ENCODE results near the gene ZNF76. TPM values are rescaled to one million over a fixed set of nuclear protein-coding genes. Genes with fewer than 3 reads are reported as not detected.

The ZNF76 gene
- total and polyA plus RNA-seq, 9 of the 15 experiments (the other 6 are each of a cell fraction or from before 2014, with no cell fraction given) = 1.2 to 17.8 (median 10.7) TPM

DNA sequence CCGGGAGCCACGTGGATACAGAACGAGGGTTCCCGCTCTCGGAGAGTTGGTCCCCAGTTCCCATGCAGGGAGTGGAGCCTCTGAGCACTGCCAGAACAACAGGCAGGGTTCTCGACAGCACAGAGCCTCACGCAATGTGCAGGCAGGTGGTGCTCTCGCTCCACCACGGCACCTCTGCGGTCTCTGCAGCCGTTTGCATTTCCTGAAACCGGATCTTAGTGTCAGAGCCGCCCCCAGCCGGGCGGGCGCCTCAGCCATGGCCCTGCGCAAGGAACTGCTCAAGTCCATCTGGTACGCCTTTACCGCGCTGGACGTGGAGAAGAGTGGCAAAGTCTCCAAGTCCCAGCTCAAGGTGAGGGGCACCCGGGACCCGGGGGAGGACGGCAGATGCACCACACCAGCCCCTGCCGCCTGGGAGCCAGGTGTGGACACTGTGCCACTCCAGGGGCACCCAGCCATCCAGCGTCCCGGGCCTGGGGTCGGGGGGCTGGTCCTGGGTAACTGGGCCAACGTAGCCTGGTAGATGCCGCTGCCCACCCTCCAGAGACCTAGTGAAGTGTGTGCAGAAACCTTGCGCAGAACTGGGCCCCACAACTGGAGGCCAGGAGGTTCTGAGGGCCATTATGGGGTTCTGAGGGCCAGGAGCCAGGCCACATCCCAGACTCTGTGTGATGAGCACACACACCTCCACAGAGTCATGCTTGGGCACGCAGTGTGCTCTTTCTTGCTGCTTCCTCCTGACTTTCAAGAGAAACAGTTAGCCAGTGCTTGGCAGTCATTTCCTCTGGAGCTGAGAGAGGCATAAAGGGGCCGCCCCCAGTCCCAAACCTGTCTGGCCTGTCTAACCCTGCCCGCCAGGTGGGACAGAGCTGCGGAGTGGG, 38.3 kb downstream of the ZNF76 start, which contains the start of gene DEF6 (continued):
- TF ChIP-seq POLR2A (conservative IDR thresholded peaks at IDR 0.05) (peak; percentile 77), SMARCA4 (IDR thresholded peaks at IDR 0.05) (0 out of 2 replicates have a peak, but pooled peaks have one; percentile 29), STAT5A (IDR thresholded peaks at IDR 0.05; ENCODE audit: borderline replicate concordance, low read length) (no peak), C11orf30 (IDR thresholded peaks at IDR 0.05; ENCODE audit: low read depth) (peak; percentile 28; the same call in 1 of the 2 replicates), ZNF695 (CRISPR knock-in tag; IDR thresholded peaks at IDR 0.05) (no peak), DDX20 (tag; IDR thresholded peaks at IDR 0.05; ENCODE audit: low read depth) (no peak), BRF1 (IDR thresholded peaks at IDR 0.05; ENCODE audit: borderline replicate concordance, extremely low read depth, insufficient read length) (no peak), SMC3 (conservative IDR thresholded peaks at IDR 0.05; ENCODE audit: insufficient read depth, low read depth, low read length) (peak; percentile 100), YBX1 (IDR thresholded peaks at IDR 0.05) (no peak), HMG20B (CRISPR knock-in tag; IDR thresholded peaks at IDR 0.05) (no peak), LEF1 (IDR thresholded peaks at IDR 0.05) (no peak), SMAD4 (CRISPR knock-in tag; conservative IDR thresholded peaks at IDR 0.05) (peak; percentile 81), ETV6 (IDR thresholded peaks at IDR 0.05; ENCODE audit: borderline replicate concordance in 1 of 2, low read depth in 2 of 2, low read length in 1 of 2) (peak in 1 of 2 experiments; percentile 75; a peak in 1 of 4 replicates), ETV6 (CRISPR knock-in tag; IDR thresholded peaks at IDR 0.05; ENCODE audit: borderline replicate concordance) (no peak; the same call in 1 of the 2 replicates), TEAD4 (IDR thresholded peaks at IDR 0.05; ENCODE audit: low read length) (no peak), TEAD4 (CRISPR knock-in tag; IDR thresholded peaks at IDR 0.05; ENCODE audit: borderline replicate concordance) (no peak), HDAC6 (IDR thresholded peaks at IDR 0.05; ENCODE audit: low read depth, low read length) (no peak), CHD2 (IDR thresholded peaks at IDR 0.05; ENCODE audit: low read depth, low read length) (peak; percentile 17; the same call in 1 of the 2 replicates), CEBPG (CRISPR knock-in tag; IDR thresholded peaks at IDR 0.05) (no peak; the same call in 1 of the 2 replicates), CEBPG (tag; conservative IDR thresholded peaks at IDR 0.05 in 1 of 2, IDR thresholded peaks at IDR 0.05 in 1 of 2) (no peak), ARNT (IDR thresholded peaks at IDR 0.05) (no peak), NFE2 (IDR thresholded peaks at IDR 0.05; ENCODE audit: low read depth) (0 out of 2 replicates have a peak, but pooled peaks have one; percentile 20)
- TF ChIP-seq, protein P1, sequence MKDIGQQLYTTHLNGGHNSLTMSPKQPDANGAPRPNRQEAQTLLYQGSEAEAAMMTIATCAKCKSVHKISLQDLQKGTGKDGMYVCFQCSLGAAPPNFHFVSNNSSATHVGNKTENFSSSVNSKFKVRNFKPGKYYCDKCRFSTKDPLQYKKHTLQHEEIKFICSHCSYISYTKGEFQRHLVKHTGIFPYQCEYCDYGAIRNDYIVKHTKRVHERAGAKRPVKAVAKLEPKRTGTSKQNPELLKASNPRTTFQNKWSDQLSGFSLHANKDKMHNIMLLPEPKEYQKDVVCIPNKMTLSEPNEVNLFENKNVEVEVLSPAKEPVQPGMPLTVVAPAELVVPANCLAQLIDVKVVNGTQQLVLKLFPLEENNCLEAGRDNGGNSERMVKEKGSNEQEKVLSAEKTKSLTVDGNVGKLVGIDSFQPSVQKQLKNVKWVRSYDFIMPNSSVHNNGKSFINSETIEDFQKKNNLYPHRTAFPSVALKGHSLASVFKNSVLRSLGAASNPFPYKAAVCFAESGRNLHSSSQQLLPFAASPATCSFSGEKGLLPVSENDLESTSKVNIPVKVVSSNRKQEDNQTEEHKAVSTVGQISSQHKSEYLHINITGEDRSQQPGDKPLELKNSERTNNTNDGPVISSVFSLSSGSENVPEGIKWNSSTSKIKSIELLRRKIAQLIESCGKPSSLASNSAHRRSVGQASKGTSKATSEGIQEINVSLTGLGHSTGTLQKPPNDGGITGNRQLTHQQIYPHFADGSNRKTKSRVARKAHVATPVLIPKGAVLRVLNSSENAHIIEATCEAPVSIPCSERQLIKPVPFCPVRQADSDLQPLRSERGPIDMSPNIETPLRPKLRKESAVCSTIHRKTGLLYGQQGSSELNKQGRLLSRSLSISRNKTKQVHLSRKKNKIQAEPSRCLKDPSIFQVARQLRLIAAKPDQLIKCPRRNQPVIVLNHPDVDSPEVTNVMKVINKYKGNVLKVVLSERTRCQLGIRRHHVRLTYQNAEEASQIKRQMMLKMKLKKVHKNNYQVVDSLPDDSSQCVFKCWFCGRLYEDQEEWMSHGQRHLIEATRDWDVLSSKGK (CRISPR knock-in tag; IDR thresholded peaks at IDR 0.05) = no peak

Measured in K562 (cell line).